SHP77 treated with DMSO at 0.1 percent for 48 hours (cell line): ENCODE results near the gene ARL15.

Source experiments
- DNase-seq: peaks from one replicate; lab custom pipeline; 2025; lab: John Stamatoyannopoulos, UW

Gene ARL15

DNA sequence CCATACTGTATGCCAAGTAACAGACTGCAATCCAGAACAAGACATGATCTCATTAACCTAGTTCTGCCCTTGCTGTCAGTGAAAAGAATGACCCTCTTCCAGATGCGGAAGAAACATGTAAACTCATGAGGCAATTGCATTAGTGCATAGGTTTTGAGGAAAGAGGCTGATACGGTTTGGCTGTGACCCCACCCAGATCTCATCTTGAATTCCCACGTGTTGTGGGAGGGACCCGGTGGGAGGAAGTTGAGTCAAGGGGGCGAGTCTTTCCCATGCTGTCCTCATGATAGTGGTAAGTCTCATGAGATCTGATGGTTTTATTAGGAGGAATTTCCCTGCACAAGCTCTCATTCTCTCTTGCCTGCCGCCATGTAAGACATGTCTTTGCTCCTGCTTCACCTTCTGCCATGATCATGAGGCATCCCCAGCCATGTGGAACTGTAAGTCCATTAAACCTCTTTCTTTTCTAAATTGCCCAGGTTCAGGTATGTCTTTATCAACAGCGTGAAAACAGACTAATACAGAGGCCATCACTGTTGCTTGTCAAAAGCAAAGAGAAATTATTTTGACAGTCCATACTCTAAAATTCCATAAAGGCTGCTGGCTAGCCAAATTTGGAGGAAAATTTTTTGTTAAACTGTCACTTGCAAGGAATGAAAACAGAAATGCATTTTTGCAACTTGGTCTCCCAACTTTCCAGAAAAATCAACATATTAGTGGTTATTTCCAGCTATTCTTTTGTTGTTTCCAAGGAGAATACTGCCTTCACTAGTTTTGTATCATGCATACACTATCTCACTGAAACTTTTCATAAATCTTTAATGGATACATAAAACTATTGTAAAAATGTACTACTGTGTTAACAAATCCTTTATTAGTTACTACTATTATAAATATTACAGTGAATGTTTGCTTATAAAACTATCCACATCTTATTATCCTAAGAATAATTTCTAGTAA lies 3.2 kb upstream of the ARL15 start:
- no peak for DNase-seq

GRCh38 chr5:54312499-54312898 lies 2.1 kb upstream of the ARL15 start:
- no peak for DNase-seq

DNA sequence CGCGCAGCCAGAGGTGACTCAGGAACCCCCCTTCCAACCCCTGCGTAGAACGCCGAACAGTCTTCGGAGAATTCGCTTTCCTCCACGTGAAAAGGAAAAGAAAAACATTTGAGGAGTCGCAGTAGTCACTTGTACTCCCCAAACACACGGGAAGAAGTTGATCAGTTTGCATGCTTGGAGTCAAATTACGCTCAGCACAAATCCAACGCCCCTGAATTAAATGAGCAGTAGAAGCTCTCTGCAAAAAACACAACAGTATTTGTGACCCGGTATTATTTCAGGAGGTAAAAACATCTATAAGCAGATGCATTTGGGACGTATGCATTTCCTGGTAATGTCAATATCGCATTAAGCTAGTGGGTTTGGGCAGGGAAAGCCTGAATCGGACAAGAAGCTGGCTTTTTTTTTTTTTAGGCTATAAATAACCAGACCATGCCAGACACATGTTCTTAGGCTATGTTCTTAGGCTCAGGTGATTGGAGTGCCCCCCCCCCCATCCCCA lies 854 bp upstream of the ARL15 start:
- DNase-seq = no peak

GRCh38 chr5:54309691-54310432 lies 511 bp downstream of the ARL15 start:
- DNase-seq = no peak

DNA sequence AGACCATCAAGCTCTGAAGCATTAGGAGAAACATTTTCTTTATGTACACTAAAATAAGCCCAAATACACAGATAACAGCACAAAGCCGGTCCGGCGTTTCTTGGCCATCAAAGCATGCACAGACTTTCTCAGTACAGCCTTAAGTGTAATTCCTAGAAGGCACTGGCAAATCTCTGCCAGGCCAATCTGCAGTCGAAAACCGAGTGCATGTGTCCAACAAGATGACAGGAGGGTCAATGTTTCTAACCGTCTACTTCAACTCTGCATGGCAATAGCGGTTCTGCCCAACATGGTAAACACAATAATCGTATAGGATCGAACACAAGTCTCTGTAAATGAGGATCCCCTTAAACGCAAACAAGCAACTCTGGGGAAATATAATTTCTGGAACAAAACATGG lies 1.1 kb downstream of the ARL15 start:
- DNase-seq = no peak

DNA sequence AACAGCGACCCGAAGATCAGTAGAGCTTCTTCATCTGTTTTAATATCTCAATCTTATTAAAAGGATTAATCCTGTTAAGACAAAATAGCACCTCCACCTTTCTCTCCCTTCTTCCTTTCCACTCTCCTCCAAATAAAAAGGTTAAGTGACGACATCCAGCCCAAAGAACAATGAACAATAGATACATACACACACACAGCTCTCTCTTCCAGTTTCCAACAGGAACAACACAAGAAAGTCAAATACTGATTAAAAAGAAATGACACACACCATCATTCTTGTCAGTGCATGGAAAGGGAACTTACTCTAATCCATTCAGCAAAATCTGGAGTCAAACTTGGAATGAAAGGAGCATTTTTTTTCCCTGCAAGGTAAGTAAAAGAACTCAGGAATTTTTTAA lies 2.8 kb downstream of the ARL15 start:
- no peak for DNase-seq

DNA sequence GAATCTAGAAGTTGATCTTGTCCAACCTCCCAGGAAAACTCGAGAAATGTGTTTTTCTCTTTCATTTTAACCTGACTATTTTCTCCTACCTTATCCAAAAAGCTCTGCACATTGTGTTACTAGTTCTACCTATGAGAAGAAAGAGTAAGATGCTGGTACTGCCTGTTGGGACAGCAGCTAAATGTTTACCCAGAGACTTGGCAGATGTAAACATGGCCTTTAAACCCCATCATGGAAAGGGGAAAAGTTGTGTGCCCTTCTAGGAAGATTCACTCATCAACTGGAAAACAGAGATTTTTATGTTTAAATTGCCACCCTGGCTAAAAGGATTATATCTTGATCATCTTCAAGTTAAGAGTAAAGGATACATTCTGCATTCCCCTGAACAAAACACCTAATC lies 3.5 kb downstream of the ARL15 start:
- no peak for DNase-seq

- DNase-seq = no peak
These were observed 4.6 kb downstream of the ARL15 start for GRCh38 chr5:54305737-54306136.

DNA sequence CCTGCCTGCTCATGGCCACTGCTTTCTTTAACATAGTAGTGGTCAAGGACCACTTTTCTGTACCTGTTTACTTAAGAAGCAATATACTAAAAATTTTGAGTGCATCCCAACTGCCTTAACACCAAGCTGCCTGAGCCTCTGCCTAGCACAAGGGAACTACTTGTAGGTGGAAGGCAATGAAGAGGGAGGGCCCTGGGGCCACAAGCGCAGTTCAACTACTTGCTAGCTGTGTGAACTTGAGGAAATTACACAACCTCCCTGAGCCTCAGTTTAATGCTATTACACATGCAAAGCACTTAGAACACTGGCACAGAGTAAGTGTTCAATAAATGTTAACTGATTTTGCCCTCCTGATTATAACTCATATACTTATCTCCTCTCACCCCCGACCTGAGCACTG lies 6.3 kb downstream of the ARL15 start:
- no peak for DNase-seq

DNA sequence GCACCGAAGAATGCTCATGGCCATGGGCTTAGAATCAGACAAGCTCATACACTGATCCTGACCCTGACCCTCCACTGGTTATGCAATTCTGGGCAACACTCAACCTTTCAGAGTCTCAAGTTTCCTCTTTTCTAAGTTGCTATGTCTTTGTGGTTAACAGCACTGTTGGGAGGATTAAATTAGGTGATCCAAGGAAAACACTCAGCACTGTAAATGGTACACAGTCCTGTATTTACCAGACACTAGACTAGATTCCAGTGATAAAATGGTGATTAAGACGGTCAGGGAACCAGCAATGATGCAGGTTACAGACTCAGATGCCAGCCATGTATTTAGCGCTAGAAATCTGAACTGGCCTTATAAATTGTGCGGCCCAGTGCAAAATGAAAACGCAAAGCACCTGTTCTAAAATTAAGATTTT lies 8.1 kb downstream of the ARL15 start:
- no peak for DNase-seq

GRCh38 chr5:54301849-54302248 lies 8.5 kb downstream of the ARL15 start:
- DNase-seq = no peak

GRCh38 chr5:54301220-54301619 lies 9.2 kb downstream of the ARL15 start:
- no peak for DNase-seq

DNA sequence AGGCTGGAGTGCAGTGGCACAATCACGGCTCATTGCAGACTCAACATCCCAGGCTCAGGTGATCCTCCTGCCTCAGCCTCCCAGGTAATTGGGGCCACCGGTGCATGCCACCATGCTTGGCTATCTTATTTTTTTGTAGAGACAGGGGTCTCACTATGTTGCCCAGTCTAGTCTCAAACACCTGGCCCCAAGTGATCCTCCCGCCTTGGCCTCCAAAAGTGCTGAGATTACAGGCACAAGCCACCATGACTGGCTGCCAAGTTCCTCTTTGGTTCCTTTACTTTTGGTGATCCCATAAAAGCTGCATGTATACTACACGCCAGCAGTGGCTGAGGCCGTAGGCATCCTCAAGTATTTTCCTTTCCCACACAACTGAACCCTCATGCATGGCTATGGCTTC lies 11.4 kb downstream of the ARL15 start:
- DNase-seq = no peak

GRCh38 chr5:54296386-54296785 lies 14.0 kb downstream of the ARL15 start:
- no peak for DNase-seq

GRCh38 chr5:54295651-54296276 lies 14.6 kb downstream of the ARL15 start:
- DNase-seq = no peak

GRCh38 chr5:54294097-54294667 lies 16.2 kb downstream of the ARL15 start:
- DNase-seq = no peak

- no peak for DNase-seq
These were observed 17.5 kb downstream of the ARL15 start for GRCh38 chr5:54292866-54293265.

- DNase-seq = no peak
These were observed 18.9 kb downstream of the ARL15 start for GRCh38 chr5:54291498-54291897.

DNA sequence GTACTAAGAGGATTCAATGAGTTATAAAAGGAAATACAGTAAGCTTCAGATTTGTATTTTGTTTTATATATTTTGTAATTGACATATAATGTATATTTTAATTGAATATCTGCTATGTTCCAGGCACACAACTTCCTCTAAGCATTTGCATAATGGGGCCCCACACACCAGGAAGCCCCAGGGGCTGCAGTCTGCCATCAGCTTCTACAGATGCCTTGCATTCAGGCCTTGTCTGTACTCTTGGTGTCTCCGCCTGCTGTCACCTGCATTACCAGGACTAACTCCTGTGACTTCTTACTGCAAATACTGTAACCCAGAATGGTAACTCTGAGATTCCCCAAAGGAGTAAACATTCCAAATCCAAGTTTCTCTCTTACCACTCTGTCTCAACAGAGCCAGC lies 20.6 kb downstream of the ARL15 start:
- no peak for DNase-seq

GRCh38 chr5:54288568-54289217 lies 21.7 kb downstream of the ARL15 start:
- DNase-seq = no peak

DNA sequence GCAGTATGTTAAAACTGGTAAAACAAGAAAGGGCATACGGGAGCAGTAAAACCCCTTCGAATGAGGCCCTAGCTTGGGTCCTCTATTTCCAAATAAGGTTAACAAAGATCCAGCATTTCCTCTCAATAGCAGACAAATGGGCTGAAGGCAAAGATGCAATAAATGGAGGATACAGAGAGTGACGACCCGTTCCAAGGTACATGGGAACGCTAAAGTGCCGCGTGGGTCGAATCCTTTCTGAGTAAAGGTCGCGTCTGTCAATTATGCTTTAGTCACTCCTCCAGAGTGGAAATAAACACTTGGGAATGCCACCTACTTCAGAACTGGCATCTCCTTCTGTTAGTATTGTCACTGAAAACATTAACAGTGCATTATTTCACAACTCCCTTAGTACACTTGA lies 24.7 kb downstream of the ARL15 start:
- DNase-seq = no peak

- DNase-seq = no peak
These were observed 25.8 kb downstream of the ARL15 start for GRCh38 chr5:54284586-54284985.
